Stimulated activated CD8-positive, alpha-beta memory T cell treated with anti-CD3 and anti-CD28 coated beads, Interleukin-4, amount 100 ng/mL, for 24 hours (primary cell): ENCODE results near the gene CCNK.

ENCODE experiments used
- DNase-seq: peaks from one replicate; pipeline ENCODE4 v3.0.0-alpha.2; 2020; ENCODE audit warnings: low read depth

CCNK gene

GRCh38 chr14:99519931-99520421 is 38.8 kb downstream of the CCNK start:
- no peak for DNase-seq

- DNase-seq: no peak
Measured at GRCh38 chr14:99520571-99521081, 39.4 kb downstream of the CCNK start.

GRCh38 chr14:99521176-99522024 is 40.2 kb downstream of the CCNK start:
- no peak for DNase-seq

GRCh38 chr14:99522025-99522401 is 40.8 kb downstream of the CCNK start:
- DNase-seq: no peak

- DNase-seq: no peak
Measured at GRCh38 chr14:99522457-99522891, 41.3 kb downstream of the CCNK start.

- no peak for DNase-seq
Measured at GRCh38 chr14:99522934-99523703, 41.9 kb downstream of the CCNK start.

GRCh38 chr14:99523704-99524055 is 42.5 kb downstream of the CCNK start:
- DNase-seq: no peak

GRCh38 chr14:99524091-99524661 is 43.0 kb downstream of the CCNK start:
- no peak for DNase-seq

- no peak for DNase-seq
Measured at GRCh38 chr14:99524804-99525698, 43.8 kb downstream of the CCNK start.

GRCh38 chr14:99525699-99526080 is 44.5 kb downstream of the CCNK start:
- DNase-seq: no peak

GRCh38 chr14:99527026-99527425 is 45.8 kb downstream of the CCNK start:
- DNase-seq: no peak

GRCh38 chr14:99527427-99528076 is 46.3 kb downstream of the CCNK start:
- DNase-seq: no peak

GRCh38 chr14:99529899-99530298 is 48.7 kb downstream of the CCNK start:
- no peak for DNase-seq

GRCh38 chr14:99530407-99531155 is 49.4 kb downstream of the CCNK start:
- no peak for DNase-seq

- DNase-seq: no peak
Measured at GRCh38 chr14:99531251-99532096, 50.3 kb downstream of the CCNK start.

GRCh38 chr14:99532310-99532709 is 51.1 kb downstream of the CCNK start:
- DNase-seq: no peak

- no peak for DNase-seq
Measured at GRCh38 chr14:99534333-99534732, 53.1 kb downstream of the CCNK start.

- no peak for DNase-seq
Measured at GRCh38 chr14:99534863-99535262, 53.7 kb downstream of the CCNK start.

GRCh38 chr14:99535448-99535847 is 54.2 kb downstream of the CCNK start:
- DNase-seq: no peak
